Endothelial cell of umbilical vein (primary cell): Measurements from ENCODE around the gene DTL. TPM values are rescaled to one million over a fixed set of nuclear protein-coding genes. Genes with fewer than 3 reads are reported as not detected.
A peak's percentile ranks its signal among the peaks of the same experiment; 100 is the strongest.

Experiments used
- BruUV-seq: library from RNA; stranded (reverse); fragments of 400-500 nt; replicated peaks from 2 replicates; lab custom pipeline; 2021; lab: Mats Ljungman, UMichigan
- CTCF ChIA-PET: fragments of 300-600, 350-600 bp; sonication (Branson Sonifier 250); formaldehyde crosslinking; loops from one replicate; lab custom pipeline; 2021; ENCODE audit warnings: antibody characterized with exemption, inconsistent platforms; lab: Charles Lee
- POLR2A ChIA-PET: fragments of 300-600, 350-600 bp; sonication (Branson Sonifier 250); formaldehyde crosslinking; loops from one replicate; lab custom pipeline; 2021; ENCODE audit warnings: antibody characterized with exemption, inconsistent platforms; lab: Charles Lee
- DNase-seq: peaks from one replicate; pipeline ENCODE4 v3.0.0-alpha.2; 2011; ENCODE audit warnings: low read depth, low spot score
- FAIRE-seq: peaks from 2 replicates; lab custom pipeline; 2011; peaks lifted over from hg19 to GRCh38; lab: Jason Lieb, UNC
- H2AFZ ChIP-seq: 2 replicates; pipeline ENCODE4 v1.6.0; 2012; ENCODE audit warnings: low read depth, low read length, control low read depth, inconsistent platforms
- H3K27ac ChIP-seq: 2 replicates; pipeline ENCODE4 v1.5.1; 2011; ENCODE audit warnings: low read depth, mild to moderate bottlenecking, control low read depth, low read length, moderate library complexity; ENCODE audit not compliant: insufficient read depth
- H3K27me3 ChIP-seq, 2 experiments: 2 replicates each; pipeline versions ENCODE4 v1.6.0 to v1.6.1; 2011; ENCODE audit warnings: low read length in 2 of 2, mixed read lengths in 1 of 2; ENCODE audit not compliant: control insufficient read depth in 2 of 2, insufficient read depth in 2 of 2
- H3K36me3 ChIP-seq, 2 experiments: 2 replicates in 1 of 2; 3 replicates in 1 of 2; pipeline ENCODE4 v1.5.1; 2011; ENCODE audit warnings: low read length in 2 of 2, mild to moderate bottlenecking in 1 of 2, moderate library complexity in 1 of 2; ENCODE audit not compliant: control insufficient read depth in 2 of 2, insufficient read depth in 2 of 2; ENCODE audit errors: extremely low read depth in 1 of 2
- H3K4me1 ChIP-seq: 3 replicates; pipeline ENCODE4 v1.5.1; 2011; ENCODE audit warnings: mild to moderate bottlenecking, low read length; ENCODE audit not compliant: control insufficient read depth, insufficient read depth; ENCODE audit errors: extremely low read depth
- H3K4me2 ChIP-seq: 2 replicates; pipeline ENCODE4 v1.6.1; 2011; ENCODE audit warnings: low read length, control low read depth, mixed read lengths; ENCODE audit not compliant: insufficient read depth
- H3K4me3 ChIP-seq, 3 experiments: fragments of 200-600 bp in 1 of 3; sonication (generic), shearing (Covaris generic) in 1 of 3; replicated peaks in 1 of 3; 2 replicates each; pipeline ENCODE4 v1.5.1; 2011 to 2016; ENCODE audit warnings: control low read depth in 3 of 3, low read length in 3 of 3, mild to moderate bottlenecking in 2 of 3, inconsistent platforms in 1 of 3, low read depth in 1 of 3, moderate library complexity in 1 of 3; ENCODE audit not compliant: insufficient read depth in 1 of 3
- H3K79me2 ChIP-seq: 2 replicates; pipeline ENCODE4 v1.6.0; 2012; ENCODE audit warnings: low read length, inconsistent platforms; ENCODE audit not compliant: control insufficient read depth, insufficient read depth
- H3K9ac ChIP-seq: replicated peaks from 2 replicates; pipeline ENCODE3; 2011; ENCODE audit warnings: low read length, control low read depth; ENCODE audit not compliant: insufficient read depth; ENCODE audit errors: extremely low read depth
- H3K9me1 ChIP-seq: replicated peaks from 3 replicates; pipeline ENCODE4 v1.6.0; 2011; ENCODE audit warnings: mild to moderate bottlenecking, low read length; ENCODE audit not compliant: control insufficient read depth, insufficient read depth; ENCODE audit errors: extremely low read depth
- H3K9me3 ChIP-seq: replicated peaks from 2 replicates; pipeline ENCODE4 v1.5.1; 2012; ENCODE audit warnings: low read length, inconsistent platforms; ENCODE audit not compliant: control insufficient read depth, insufficient read depth
- H4K20me1 ChIP-seq: replicated peaks from 2 replicates; pipeline ENCODE3; 2011; ENCODE audit warnings: mild to moderate bottlenecking, low read length; ENCODE audit not compliant: control insufficient read depth, insufficient read depth; ENCODE audit errors: extremely low read depth
- CTCF ChIP-seq, 2 donors: IDR thresholded peaks; 1 replicate in 1 of 2; 2 replicates in 1 of 2; pipeline ENCODE4 v1.5.1; 2011; ENCODE audit warnings: low read length in 2 of 2, mild to moderate bottlenecking in 2 of 2, moderate library complexity in 2 of 2, control low read depth in 1 of 2, inconsistent platforms in 1 of 2, low read depth in 1 of 2; ENCODE audit not compliant: insufficient read depth in 1 of 2; ENCODE audit errors: extremely low read depth in 1 of 2
- EZH2 ChIP-seq: IDR thresholded peaks from 2 replicates; pipeline ENCODE4 v1.6.1; 2012; ENCODE audit warnings: borderline replicate concordance, low read depth, mild to moderate bottlenecking, moderate library complexity, low read length, inconsistent platforms; ENCODE audit not compliant: severe bottlenecking
- FOS ChIP-seq: IDR thresholded peaks from 2 replicates; pipeline ENCODE4 v1.6.1; 2011; ENCODE audit warnings: mild to moderate bottlenecking, low read length, moderate library complexity, borderline replicate concordance; ENCODE audit not compliant: insufficient read depth
- GATA2 ChIP-seq: IDR thresholded peaks from 2 replicates; pipeline ENCODE4 v1.7.0; 2011; ENCODE audit warnings: low read depth, mild to moderate bottlenecking, moderate library complexity, mixed read lengths, low read length; ENCODE audit not compliant: insufficient read length, insufficient read depth
- JUN ChIP-seq: IDR thresholded peaks from 2 replicates; pipeline ENCODE4 v1.6.1; 2011; ENCODE audit warnings: borderline replicate concordance, low read depth; ENCODE audit not compliant: insufficient read length, insufficient read depth
- MAX ChIP-seq: IDR thresholded peaks from 2 replicates; pipeline ENCODE4 v1.6.1; 2011; ENCODE audit not compliant: insufficient read depth, insufficient read length
- MYC ChIP-seq: IDR thresholded peaks from one replicate; pipeline ENCODE4 v1.6.1; 2011; ENCODE audit warnings: mild to moderate bottlenecking, low read depth, low read length
- POLR2A ChIP-seq: IDR thresholded peaks from 2 replicates; pipeline ENCODE4 v1.6.1; 2012; ENCODE audit warnings: low read depth, mild to moderate bottlenecking, control low read depth, low read length
- POLR2AphosphoS5 ChIP-seq: IDR thresholded peaks from 2 replicates; pipeline ENCODE4 v1.6.1; 2012; ENCODE audit warnings: low read depth, mild to moderate bottlenecking, control low read depth, low read length, moderate library complexity; ENCODE audit not compliant: insufficient read depth
- dilution Hi-C: fragments of 300-500 bp; cut with MboI; formaldehyde crosslinking; loops from one replicate; pipeline ENCODE4 v1.15.0; 2019; ENCODE audit warnings: low sequenced_read_pairs; ENCODE audit not compliant: extremely low pct_ligation_motif_present
- intact Hi-C: fragments of 100-400 bp; cut with micrococcal nuclease; formaldehyde crosslinking; loops from one replicate; pipeline ENCODE4 v1.10.0; 2022
- polyA plus RNA-seq, 4 experiments: library from polyadenylated mRNA; depleted of rRNA in 3 of 4; stranded (reverse) in 3 of 4; unstranded in 1 of 4; fragments of >200 nt; gene quantifications; 2 replicates each; pipeline versions ENCODE4 v1.2.1 to v1.2.3, GENCODE V29; 2011 to 2012; ENCODE audit warnings: missing spikeins in 1 of 4
- total RNA-seq: library from RNA; stranded (reverse); gene quantifications from 2 replicates; pipeline ENCODE4 v1.2.3, GENCODE V29; 2021

The DTL gene
- total and polyA plus RNA-seq, 2 donors (not counting 3 experiments of a cell fraction or from before 2014, with no cell fraction given): 11.2 to 26.5 TPM

DNA sequence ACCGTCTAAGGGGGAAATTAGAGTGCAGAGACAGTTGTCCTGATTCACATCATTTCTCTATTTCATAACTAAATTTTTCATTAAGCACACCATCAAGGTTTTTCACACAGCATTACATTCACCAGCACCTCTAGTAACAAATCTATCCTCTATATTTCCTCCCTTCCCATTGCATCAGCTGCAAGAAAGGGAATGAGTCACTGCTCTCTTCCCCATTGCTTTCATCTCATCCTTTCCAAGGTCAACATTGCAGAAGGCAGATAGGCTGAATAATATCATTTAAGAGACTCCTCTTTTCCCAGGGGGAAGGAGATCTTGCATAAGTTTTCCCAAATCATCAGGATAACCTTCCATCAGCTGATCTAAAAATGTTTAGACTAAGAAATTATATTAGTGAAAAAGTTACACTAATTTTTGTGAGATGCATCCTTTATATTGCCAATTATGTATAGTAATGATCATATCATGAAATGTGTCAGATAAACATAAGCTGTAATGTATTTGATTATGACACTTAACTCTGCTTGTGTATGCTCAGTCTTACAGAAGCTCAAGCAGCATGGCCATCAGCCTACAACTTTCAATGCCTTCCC, 4.5 kb upstream of the DTL start:
- BruUV-seq: no TSS peak
- Histone ChIP-seq H3K4me2 (peak overlapping the region; percentile 26), H3K79me2 (peaks cover 75% of the 10 kb centered on the region), H3K9me3 (no peaks in the 10 kb centered on the region), H3K27ac (peak overlapping the region; percentile 52), H3K4me1 (peaks cover 18% of the 10 kb centered on the region), H3K4me3 (no peak overlapping the region), H3K27me3 (no peaks in the 10 kb centered on the region), H3K36me3 (no peaks in the 10 kb centered on the region), H4K20me1 (peaks cover 3% of the 10 kb centered on the region), H3K9ac (no peak overlapping the region), H3K9me1 (no peaks in the 10 kb centered on the region), H2AFZ (no peak overlapping the region)
- intact Hi-C loops (no loop called here), dilution Hi-C loops (no loop called here)
- CTCF ChIA-PET: interaction anchor here (0.9 to 3.3 kb wide), 5 partner anchors 8 to 425 kb away, joined by 3 to 19 read pairs (median 3); no protein-coding TSS in a partner anchor
- POLR2A ChIA-PET: no interaction called here
- TF ChIP-seq POLR2A (no peak), MYC (no peak), EZH2 (no peak), POLR2AphosphoS5 (peak; percentile 36), CTCF (IDR thresholded peaks at IDR 0.05; ENCODE audit: extremely low read depth in 1 of 2, insufficient read depth in 1 of 2, low read depth in 1 of 2, low read length in 2 of 2) (no peak), FOS (peak; percentile 90), GATA2 (peak; percentile 14), MAX (no peak), JUN (peak; percentile 75)
- DNase-seq (peak; percentile 79), FAIRE-seq (peak; percentile 73)
